Measurements from ENCODE around the gene IFNA10.
A peak's percentile ranks its signal among the peaks of the same experiment; 100 is the strongest.
"Not testable (repeated sequence)": the region's sequence is repeated elsewhere in the genome, so short reads cannot be mapped to it uniquely, and the experiment has no call there.

Gene IFNA10

DNA sequence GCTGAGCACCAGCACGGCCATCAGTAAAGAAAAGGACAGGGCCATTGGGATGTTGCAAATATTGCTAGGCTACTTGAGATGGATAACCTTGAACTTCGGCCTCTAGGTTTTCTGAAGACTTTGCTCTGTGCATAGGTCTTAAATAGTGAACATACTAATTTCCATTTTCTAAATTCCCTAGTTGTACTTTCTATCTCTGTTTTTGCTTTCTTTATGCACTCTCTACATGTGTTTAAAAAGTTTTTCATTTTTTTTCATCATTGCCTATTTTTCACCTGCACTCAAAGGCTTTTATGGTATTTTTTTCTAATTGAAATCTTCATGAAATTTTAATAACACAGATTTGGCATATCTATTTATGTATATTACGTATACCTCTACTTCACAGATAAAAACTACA, 19.5 kb downstream of the IFNA10 start, which contains the start of gene IFNA4:
Gene IFNA4, minus strand, starts transcription at position 101 of the 400 bp plus-strand sequence. Its CDS starts 56 bp downstream, at position 45.
- DNase-seq: not testable (repeated sequence)

- DNase-seq: peak; percentile 47
These were observed 23.9 kb downstream of the IFNA10 start for GRCh38 chr9:21182810-21183736.

- DNase-seq: no peak
These were observed 32.3 kb downstream of the IFNA10 start for GRCh38 chr9:21174671-21175070.

DNA sequence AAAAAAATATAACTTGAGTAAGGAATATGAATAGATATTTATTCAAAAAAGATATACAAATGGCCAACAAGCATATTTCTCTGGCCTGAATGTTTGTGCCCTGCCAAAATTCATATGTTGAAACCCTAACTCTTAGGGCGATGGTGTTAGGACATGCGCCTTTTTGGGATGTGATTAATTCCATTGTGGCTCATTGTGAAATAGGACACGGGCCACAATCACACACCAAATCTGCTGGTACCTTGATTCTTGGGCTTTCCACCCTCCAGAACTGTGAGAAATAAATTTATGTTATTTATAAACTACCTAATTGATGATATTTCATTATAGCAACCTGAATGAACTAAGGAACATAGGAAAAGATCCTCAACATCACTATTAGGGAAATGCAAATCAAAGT, 34.8 kb downstream of the IFNA10 start:
- DNase-seq: no peak

GRCh38 chr9:21171351-21171750, 35.6 kb downstream of the IFNA10 start:
- no peak for DNase-seq

GRCh38 chr9:21166560-21166959, 40.4 kb downstream of the IFNA10 start, which contains the start of gene IFNA21:
Gene IFNA21, minus strand, starts transcription at chr9:21166660. Its CDS starts 48 bp downstream, at chr9:21166612.
- DNase-seq: not testable (repeated sequence)

DNA sequence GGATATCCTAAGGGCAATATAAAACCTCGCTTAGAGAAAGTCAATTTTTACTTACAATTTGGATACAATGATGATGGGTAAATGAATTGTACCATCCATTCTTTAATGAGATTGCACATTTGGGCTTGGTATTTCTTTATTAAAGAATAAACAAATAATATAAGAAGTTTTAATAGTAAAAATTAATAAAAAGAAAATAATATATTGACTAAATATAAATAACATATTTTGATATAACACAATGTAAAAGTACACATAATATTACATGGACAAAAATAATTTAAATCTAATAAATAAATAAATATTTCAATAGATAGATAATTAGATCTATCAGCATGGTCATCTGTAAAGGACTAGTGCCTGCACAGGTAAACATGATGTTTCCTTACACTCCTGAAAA, 41.4 kb downstream of the IFNA10 start:
- no peak for DNase-seq

DNA sequence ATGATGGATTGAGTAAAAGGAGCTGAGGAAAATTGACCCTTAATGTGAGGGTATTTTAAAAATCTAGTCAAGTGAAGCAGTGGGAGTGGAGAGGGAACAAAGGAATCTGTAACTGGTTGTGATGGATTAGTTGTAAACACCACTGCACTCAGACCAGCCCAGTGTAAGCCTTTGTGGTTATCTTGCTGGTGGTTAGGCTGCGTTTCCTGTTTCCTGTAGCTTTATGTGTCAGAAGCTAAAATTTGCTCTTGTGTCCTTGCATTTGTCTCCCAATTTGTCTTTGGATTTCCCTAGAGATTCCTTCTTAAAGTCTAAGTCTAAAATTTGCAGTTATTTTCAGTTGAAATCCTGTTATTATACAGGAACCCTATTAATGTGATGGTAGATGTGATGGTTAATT, 46.8 kb downstream of the IFNA10 start:
- DNase-seq: peak; percentile 59
